GM12864 (cell line): ENCODE results near the gene ENSA.

Experiments
- DNase-seq: peaks from one replicate; pipeline ENCODE4 v3.0.0-alpha.2; 2011; ENCODE audit warnings: low read depth
- H3K4me3 ChIP-seq: 2 replicates; pipeline ENCODE4 v1.5.1; 2011; ENCODE audit warnings: mild to moderate bottlenecking, low read depth, low read length, control low read depth
- CTCF ChIP-seq: IDR thresholded peaks from 2 replicates; pipeline ENCODE4 v1.5.1; 2011; ENCODE audit warnings: low read depth, mild to moderate bottlenecking, moderate library complexity, low read length, control low read depth, inconsistent platforms; ENCODE audit errors: missing control alignments

ENSA gene

GRCh38 chr1:150579945-150580642 lies 49.3 kb downstream of the ENSA start:
- DNase-seq, result no peak
- no peak for TF ChIP-seq CTCF
- H3K4me3 ChIP-seq, result peak overlapping the region; percentile 41

GRCh38 chr1:150579110-150579944 lies 50.1 kb downstream of the ENSA start, which contains the start of gene MCL1:
MCL1 (minus strand) TSS chr1:150579610; CDS start chr1:150579530, 80 bp downstream.
- TF ChIP-seq CTCF, result no peak
- peak within 1 kb of the TSS; percentile 98 for H3K4me3 ChIP-seq
- peak; percentile 85 for DNase-seq

GRCh38 chr1:150578272-150579109 lies 50.9 kb downstream of the ENSA start:
- peak overlapping the region; percentile 98 for H3K4me3 ChIP-seq
- no peak for TF ChIP-seq CTCF
- DNase-seq, result no peak

GRCh38 chr1:150577557-150578271 lies 51.7 kb downstream of the ENSA start:
- no peak for TF ChIP-seq CTCF
- no peak for DNase-seq
- peak overlapping the region; percentile 98 for H3K4me3 ChIP-seq

- no peak for TF ChIP-seq CTCF
Measured at GRCh38 chr1:150576794-150577556, 52.4 kb downstream of the ENSA start.

GRCh38 chr1:150576367-150576711 lies 53.1 kb downstream of the ENSA start:
- H3K4me3 ChIP-seq, result peak overlapping the region; percentile 98
- no peak for DNase-seq
- TF ChIP-seq CTCF, result no peak

More at GRCh38 chr1:150576794-150577556, 52.4 kb downstream of the ENSA start:
- DNase-seq, result no peak
- peak overlapping the region; percentile 98 for H3K4me3 ChIP-seq
